NCI-H510A (cell line): ENCODE data around the gene OPRD1.
"Not testable (repeated sequence)": the region's sequence is repeated elsewhere in the genome, so short reads cannot be mapped to it uniquely, and the experiment has no call there.

Experiments used
- DNase-seq: peaks from one replicate; lab custom pipeline; 2025; lab: John Stamatoyannopoulos, UW

The OPRD1 gene

DNA sequence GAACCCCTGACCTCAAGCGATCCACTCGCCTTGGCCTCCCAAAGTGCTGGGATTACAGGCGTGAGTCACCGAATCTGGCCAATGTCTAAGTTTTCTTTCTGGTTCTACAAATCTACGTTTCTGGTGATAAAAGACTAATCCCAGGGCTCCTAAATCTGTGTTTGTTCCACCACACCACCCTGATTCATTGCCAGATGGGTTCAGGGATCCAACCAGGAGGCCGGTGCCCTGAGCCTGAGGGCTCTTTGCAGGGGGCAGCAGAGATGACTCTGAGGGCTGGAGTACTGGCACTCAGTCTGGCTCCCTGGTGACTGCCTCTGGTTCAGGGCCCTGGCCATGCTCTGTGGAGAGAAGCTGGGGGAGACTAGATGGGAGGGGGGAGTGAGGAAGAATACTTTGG is 10.5 kb upstream of the OPRD1 start:
- DNase-seq = no peak

DNA sequence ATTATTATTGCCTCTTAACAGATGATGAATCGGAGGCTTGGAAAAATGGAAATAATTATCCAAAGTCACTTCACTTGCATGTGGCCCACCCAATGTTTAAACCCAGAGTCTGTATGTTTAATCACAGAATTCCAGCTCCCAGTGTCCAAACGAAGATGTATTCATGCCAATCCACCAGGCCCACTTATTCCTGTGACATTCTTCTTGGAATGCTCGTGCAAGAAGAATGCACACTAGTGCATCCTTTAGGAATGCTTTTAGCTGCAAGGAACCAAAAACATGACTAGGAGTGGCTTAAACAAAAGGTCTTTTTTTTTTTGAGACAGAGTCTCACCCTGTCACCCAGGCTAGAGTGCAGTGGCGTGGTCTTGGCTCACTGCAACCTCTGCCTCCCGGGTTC is 8.9 kb upstream of the OPRD1 start:
- no peak for DNase-seq

DNA sequence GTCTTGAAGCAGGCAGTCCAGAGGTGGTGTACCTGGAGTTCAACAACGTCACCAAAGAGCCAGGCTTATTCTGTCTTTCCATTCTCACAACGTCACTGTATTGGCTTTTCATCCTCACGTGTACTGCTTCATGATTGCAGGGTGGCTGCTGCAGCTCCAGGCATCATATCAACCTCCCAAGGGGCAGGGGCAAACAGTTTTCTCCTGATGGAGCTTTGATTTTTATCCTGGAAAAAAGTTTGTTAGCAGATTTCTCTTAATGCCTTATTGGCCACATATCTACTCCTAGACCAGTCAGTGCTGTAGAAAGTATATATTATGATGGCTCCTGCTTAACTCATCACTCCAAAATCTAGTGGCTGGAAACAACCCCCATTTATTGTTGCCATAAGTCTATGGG is 8.3 kb upstream of the OPRD1 start:
- no peak for DNase-seq

DNA sequence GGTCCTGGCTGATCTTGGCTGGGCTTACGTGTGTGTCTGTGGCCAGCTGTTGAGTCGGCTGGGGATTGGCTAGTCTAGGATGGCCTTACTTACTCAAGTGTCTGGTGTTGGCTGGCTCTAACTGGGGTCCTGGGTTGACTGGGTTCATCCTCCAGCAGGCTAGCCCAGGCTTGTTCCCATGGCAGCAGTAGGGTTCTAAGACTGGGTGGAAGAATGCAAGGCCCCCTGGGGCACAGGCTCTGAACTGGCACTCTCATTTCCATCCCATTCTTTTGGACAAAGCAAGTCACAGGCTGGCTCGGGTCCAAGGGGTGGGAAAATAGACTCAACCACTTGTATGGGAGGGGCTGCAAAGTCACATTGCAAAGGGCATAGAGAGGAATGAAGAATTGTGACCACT is 7.9 kb upstream of the OPRD1 start:
- no peak for DNase-seq

DNA sequence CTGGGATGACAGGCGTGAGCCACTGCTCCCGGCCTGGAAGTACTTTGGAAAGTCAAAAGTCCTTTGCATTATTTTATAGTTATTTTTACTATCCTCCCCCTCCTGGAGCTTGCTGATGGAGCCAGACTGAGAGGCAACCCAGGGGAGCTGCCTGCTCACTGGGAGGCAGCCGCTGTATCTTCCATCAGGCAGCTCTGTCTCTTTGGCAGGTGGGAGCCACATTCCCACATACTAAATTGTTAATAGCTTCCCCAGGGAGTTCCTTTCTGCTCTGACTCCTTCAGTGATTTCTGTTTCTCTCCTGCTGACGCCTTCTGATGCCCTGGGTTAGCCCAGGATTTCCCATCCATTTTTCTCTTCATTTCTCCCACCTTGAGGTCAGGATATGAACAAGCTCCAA is 4.9 kb upstream of the OPRD1 start:
- DNase-seq = no peak

DNA sequence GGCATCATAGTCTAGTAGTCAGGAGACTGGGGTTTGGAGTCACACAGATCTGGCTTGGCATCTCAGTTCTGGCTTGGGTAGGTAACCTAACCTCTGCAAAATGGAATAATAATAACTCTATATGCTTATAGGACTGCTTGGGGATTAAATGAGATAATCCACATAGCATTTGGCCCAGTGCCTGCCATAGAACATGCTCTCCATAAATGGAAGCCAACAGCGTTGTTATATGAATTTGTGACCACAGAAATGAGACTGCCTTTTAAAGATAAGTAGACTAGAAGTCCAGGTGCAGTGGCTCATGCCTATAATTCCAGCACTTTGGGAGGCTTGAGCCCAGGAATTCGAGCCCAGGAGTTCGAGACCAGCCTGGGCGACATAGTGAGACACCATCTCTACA is 4.0 kb upstream of the OPRD1 start:
- DNase-seq = no peak

DNA sequence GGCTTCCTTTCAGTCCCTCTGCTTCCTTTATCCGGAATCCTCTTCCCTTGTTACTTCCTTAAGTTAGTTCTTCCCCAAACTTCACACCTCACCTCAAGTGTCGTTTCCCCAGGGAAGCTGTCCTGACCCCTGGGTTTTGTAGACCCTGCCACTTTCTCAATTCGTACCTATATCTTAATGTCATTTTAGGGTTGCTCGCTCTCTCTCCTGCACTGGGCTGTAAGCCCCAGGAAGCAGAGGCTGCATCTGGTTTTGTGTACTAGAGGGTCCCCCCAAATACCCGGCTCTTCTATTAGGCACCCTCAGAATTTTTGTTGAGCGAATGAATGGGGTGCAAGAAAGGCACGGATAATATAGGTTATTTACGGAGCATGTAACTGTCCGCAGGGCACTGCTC is 603 bp upstream of the OPRD1 start:
- DNase-seq = no peak

DNA sequence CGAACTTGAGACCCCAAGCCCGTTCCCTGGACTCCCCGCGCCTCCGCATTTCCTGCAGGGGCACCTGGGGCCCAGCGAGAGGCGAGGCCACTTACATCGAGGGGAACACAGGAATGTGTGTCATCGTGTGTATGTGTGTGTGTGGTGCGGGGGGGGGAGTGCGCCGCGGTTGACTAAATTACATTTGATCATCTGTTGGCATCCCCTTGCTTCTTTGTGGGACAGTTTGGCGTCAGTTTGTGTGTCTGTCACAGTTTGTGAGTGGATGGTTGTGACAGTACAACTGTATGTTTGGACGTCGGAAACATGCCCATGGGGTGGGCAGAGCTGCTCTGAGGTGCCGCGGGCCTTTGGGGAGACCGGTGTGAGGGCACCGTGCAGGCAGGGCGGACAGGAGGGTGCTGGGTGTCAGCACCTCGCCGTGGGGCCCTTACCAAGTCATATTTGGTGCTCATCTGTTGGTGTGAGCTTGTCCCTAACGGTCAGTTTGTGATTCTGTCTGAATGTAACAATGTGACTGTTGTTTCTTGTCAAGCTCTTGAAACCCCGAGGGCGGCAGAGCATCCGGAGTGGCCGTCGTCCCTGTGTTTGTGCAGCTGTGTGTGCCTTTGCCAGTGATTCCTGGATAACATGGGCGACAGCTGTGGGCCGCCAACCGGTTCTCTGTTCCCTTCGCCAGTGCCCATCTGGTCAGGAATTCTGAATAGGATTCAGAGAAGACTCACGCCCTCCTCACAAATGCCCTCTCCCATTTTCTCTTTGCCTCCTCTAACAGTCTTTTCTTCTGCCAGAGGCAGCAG is 899 bp downstream of the OPRD1 start:
- no peak for DNase-seq

DNA sequence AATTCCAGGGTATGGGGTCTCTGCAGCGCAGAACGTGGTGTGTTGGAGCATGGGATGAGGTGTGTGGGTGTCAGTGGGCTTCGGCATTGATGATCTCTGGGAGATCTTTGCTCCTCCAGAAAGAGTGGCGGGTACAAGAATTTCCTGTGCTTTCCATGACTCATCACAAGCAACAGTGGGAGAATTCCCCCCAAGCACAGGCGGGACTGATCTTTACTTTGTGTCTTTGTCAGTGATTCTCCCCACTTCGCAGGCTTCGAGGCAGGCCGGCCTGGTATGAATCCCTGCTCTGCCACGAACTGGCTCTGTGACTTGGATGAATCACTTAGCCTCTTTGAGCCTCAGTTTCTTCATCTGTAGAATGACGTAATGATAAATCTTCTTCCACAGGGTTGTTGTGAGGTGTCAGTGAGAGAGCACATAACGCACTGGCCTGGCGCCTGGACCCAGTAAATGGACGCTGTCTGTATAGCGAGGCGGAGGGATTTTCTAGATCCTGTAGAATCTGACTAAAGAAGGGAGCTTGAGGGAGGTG is 2.0 kb downstream of the OPRD1 start:
- no peak for DNase-seq

DNA sequence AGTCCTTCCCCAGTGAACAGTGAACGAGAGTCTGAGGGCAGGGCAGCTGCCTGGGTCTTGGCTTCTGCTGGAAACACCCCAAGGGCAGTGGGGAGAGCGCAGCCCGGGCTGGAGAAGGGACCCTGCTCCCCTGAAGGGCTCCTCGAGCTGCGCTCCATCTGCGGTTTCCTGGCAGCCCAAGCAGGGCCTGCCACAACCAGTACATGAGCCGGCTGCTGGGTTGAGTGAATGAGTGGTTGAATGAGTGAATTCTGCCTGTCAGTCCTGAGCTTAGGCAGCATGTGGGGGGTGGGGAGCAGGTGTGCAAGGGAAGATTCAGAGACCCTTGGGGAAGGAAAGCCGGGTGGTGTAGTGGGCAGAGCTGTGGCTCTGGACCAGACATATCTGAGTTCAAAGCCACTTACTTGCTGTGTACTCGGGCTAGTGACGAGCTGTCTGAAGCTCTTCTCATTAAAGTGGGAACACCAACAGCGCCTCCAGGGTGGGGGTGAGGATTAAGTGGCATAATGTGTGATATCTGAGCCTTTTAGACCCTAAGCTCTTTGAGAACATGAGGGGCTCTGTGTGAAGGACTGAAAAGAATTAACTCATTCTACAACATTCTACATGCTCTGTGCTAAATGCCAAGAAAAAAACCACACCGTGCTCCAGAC is 3.7 kb downstream of the OPRD1 start:
- DNase-seq = no peak

DNA sequence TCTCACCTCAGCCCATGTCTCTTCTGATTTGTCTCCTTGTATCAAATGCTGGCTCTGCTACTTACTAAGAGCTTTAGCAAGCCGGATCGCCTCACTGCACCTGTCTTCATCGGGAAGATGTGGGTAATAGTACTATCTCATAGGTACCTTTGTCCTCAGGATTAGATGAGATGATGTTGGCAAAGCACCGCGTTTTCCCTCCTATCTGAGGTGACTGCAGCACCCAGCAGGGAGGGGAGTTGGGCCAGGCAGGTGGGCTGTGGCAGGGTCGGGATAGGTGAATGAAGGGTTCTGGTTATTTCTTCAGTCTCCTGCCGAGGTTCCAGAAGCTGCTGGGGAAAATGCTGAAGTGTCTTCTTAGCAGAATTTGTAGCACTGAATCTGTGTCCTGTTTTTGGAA is 5.2 kb downstream of the OPRD1 start:
- DNase-seq = no peak

DNA sequence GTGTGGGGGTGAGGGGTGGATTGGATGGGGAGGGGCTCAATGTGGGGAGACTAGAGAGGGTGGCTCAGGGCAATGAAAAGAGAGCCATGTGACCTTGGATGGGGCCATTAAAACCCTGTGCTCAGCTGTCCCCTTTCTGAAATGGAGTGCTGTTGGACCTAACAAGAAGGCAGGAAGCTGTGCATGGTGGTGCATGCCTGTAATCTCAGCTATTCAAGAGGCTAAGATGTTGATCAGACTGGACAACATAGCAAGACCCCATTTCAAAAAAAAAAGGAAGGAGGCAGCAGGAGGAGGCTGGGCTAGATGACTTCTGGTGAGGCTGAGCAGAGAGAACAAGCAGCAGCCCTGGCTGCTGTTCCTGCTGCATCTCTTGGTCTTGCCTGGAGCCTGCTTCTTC is 7.0 kb downstream of the OPRD1 start:
- no peak for DNase-seq

DNA sequence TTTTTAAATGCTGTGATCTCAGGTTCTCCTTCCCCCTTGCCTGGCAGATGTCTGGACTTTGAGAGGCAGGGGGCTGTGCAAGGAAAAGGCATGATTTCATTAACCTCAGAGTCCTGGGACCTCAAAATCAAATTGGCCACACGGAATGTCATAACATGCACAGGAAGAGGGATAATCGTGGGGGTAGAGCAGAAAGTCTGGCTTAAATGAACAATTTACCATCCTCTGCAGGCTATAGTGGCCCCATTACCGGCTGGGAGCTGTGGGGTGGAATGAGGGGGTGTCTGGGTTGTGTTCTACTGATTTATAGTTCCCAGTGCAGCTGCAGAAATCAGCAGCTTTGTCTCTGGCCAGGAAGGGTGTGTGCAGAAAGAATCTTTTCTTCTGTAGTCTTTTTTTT is 10.8 kb downstream of the OPRD1 start:
- DNase-seq = no peak

DNA sequence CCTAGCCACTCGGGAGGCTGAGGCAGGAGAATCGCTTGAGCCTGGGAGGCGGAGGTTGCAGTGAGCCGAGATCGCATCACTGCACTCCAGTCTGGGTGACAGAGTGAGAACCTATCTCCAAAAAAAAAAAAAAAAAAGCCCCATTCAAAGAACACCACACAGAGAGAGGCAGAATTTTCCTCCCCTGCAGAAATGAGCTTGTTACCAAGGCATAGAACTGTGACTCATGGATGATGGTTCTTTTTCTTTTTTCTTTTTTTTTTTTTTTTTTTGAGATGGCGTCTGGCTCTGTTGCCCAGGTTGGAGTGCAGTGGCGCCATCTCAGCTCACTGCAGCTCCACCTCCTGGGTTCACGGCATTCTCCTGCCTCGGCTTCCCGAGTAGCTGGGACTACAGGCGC is 12.1 kb downstream of the OPRD1 start:
- not testable (repeated sequence) for DNase-seq

DNA sequence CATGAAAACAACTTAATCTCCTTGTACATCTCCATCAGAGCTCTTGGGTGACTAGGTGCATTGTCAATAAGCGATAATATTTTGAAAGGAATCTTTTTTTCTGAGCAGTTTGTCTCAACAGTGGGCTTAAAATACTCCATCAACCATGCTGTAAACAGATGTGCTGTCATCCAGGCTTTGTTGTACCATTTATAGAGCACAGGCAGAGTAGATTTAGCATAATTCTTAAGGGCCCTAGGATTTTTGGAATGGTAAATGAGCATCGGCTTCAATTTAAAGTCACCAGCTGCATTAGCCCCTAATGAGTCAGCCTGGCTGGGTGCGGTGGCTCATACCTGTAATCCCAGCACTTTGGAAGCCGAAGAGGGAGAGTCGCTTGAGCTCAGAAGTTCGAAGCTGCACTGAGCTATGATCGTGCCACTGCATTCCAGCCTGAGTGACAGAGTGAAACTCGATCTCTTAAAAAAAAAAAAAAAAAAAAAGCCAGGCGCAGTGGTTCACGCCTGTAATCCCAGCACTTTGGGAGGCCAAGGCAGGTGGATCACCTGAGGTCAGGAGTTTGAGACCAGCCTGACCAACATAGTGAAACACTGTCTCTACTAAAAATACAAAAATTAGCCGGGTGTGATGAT is 16.4 kb downstream of the OPRD1 start:
- not testable (repeated sequence) for DNase-seq

DNA sequence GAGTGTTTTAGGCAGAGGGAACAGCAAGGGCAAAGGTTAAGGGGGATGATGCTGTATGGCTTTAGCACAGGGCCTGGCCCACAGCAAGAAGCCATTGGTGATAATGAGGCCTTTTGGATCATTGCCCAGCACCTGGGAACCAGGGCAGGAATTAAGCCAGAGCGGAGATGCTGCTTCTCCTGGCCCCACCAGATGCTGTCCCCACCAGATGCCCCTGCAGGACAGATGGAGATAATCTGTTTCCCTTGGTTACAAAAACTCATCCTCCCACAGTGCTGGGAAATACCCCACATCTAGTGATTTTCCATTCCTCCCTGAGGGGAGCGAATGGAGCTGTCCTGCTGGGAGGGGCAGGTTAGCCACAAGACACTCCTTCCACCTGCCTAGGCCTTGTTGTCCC is 18.8 kb downstream of the OPRD1 start:
- no peak for DNase-seq

DNA sequence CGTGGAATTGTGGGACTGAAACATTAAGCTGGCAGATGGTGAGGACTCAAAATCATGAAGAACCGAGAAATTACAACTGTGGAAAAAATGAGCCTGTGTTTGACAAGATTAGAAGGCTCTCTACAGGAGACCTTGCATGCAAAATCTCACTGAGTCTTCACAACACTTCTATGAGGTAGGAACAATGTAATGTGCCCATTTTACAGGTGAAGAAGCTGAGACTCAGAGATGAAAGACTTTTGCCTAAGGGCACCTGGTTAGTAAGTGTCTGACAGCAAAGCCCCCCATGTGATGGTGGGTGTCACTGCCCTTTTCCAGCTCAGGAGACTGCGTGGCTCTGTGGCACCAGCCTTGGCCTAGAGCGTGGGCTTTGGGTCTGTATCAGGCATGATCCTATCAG is 21.0 kb downstream of the OPRD1 start:
- DNase-seq = no peak

DNA sequence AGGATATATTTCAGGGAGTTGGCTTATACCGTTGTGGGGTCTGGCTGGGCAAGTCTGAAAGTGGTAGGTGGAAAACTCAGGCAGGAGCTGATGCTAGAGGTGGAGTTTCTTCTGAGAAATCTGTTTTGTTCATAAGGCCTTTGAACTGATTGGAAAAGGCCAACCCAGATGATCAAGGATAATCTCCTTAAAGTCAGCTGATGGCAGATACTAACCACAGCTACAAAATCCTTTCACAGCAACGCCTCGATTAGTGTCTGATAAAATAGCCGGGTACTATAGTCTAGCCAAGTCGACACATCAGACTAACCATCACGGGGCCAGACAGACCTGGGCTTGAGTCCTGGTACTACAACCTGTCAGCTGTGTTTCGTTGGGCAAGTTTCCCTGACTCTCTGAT is 21.4 kb downstream of the OPRD1 start:
- DNase-seq = no peak

DNA sequence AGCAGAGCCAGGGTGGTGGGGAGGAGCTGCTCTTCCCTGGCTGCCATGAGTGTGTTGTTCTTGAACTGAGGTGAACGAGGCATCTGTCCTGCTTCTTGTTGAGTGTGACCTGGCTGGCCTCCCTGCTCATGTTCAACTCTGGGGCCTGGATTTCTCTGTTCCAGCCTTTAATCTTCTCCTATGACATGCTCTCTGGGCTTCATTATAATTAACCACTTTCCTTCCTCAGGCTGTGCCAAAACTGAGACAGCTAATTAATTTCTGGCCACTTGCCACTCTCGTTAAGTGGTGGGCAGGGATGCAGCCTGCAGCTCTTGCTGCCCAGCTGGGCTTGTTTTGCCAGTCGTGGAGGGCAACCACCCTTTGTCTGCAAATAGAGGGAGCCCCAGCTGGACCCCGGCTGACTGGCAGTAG is 23.3 kb downstream of the OPRD1 start:
- DNase-seq = no peak

DNA sequence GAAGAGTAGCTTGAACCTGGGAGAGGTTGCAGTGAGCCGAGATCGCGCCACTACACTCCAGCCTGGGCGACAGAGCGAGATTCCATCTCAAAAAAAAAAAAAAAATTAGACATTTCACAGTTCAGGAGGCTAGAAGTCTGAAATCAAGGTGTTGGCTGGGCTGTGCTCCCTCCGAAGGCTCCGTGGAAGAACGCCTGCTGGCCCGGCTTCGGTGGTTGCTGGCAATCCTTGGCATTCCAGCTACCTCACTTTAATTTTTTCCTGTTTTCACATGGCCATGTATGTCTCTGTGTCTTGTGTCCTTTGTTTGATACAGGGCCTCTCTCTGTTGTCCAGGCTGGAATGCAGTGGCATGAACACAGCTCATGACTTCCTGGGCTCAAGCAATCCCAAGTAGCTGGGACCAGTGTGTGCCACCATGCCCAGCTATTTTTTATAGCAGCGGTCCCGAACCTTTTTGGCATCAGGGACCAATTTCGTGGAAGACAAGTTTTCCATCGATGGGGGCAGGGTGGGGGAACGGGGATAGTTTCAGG is 24.5 kb downstream of the OPRD1 start:
- DNase-seq = no peak

DNA sequence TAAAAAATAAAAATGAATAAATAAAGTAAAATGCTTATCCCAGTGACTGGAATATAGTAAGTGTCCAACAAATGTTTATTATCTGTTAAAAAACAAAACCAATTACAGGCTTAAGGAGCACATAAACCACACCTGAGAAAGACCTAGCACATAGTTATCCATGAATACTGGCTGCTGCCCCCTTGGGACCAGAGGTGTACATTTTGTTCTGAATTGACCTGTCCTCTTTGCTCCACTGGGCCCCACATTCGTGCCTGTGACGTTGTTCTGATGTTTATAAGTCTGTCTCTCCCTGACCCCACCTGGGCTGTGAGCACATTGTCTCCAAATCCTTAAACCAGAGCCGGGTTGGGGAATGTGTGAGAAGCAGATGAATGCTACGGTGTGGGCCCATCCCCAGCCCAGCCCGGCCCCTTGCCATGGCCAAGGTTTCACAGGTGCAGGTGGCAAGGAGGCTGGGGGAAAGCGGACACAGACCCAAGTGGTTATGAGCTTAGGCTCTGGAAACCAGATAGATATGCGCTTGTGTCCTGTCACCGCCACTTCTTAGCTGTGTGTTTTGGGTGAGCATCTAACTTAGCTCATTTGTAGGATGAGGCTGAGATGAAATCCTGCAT is 29.1 kb downstream of the OPRD1 start:
- no peak for DNase-seq

DNA sequence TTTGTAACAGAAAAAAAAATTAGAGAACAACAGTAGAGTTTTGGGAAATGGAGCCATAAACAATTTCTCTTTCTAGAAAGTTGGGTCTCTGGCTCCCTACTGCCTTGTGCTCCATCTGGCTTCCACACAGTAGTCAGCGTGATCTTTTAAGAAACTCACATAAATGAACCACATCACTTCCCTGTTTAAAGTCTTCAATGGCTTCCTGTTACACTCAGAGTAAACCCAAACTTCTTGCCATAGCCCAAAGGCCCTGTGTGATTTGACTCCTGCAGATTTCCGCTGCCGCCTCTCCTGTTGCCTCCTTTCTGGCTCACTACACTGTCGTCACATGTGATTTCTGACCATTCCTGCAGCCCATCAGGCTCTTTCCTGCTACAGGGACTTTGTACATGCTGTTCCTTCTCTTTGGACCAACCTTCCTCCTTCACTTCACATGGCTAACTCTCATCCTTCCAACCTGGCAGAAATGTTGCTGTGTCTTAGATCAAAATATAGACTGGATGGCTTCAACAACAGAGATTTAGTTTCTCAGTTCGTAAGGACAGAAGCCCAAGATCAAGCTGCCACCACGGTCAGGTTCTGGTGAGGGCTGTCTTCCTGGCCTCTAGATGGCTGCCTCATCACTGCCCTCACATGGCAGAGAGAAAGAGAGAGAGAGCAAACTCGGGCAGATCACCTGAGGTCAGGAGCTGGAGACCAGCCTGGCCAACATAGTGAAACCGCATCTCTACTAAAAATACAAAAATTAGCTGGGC is 34.0 kb downstream of the OPRD1 start:
- DNase-seq = no peak
